Esophagus squamous epithelium (tissue), 5 donors: ENCODE results near the gene MOGAT2. TPM values are rescaled to one million over a fixed set of nuclear protein-coding genes. Genes with fewer than 3 reads are reported as not detected.
"Not testable (repeated sequence)": the region's sequence is repeated elsewhere in the genome, so short reads cannot be mapped to it uniquely, and the experiment has no call there.

ENCODE experiments used
- DNase-seq: peaks from one replicate; lab custom pipeline; 2025; lab: John Stamatoyannopoulos, UW
- H3K27ac ChIP-seq, 4 donors: fragments of 200-600 bp; sonication (generic); one replicate each; pipeline ENCODE4 v1.5.1; 2016 to 2019; ENCODE audit warnings: mild to moderate bottlenecking in 1 of 4
- H3K27me3 ChIP-seq, 4 donors: fragments of 200-600 bp; sonication (generic); 1 replicate in 3 of 4; 2 replicates in 1 of 4; pipeline versions ENCODE4 v1.5.1 to v1.6.0; 2017 to 2021; ENCODE audit warnings: antibody characterized with exemption in 1 of 4
- H3K36me3 ChIP-seq, 3 donors: fragments of 200-600 bp; sonication (generic); one replicate each; pipeline ENCODE4 v1.5.1; 2016 to 2019
- H3K4me1 ChIP-seq, 3 donors: fragments of 200-600 bp; sonication (generic); one replicate each; pipeline ENCODE4 v1.5.1; 2017 to 2019
- H3K4me3 ChIP-seq, 4 donors: fragments of 200-600 bp; sonication (generic); 1 replicate in 3 of 4; 2 replicates in 1 of 4; pipeline ENCODE4 v1.5.1; 2016 to 2019; ENCODE audit warnings: mild to moderate bottlenecking in 2 of 4, moderate library complexity in 1 of 4
- H3K9me3 ChIP-seq, 3 donors: fragments of 200-600 bp; sonication (generic); one replicate each; pipeline ENCODE4 v1.5.1; 2016 to 2019
- POLR2A ChIP-seq, 4 donors: fragments of 450-650 bp; IDR thresholded peaks; one replicate each; pipeline ENCODE4 v1.6.1; 2017; ENCODE audit warnings: antibody characterized with exemption in 4 of 4, mild to moderate bottlenecking in 4 of 4, moderate library complexity in 3 of 4
- WGBS, 2 donors: methylation state at CpG; one replicate each; pipeline ENCODE4 v1.1.5; 2018; 5-methylcytosine and 5-hydroxymethylcytosine counted together
- intact Hi-C: fragments of 100-400 bp; cut with DNase I; formaldehyde crosslinking; loops from one replicate; pipeline ENCODE4 v1.15.0; 2022
- total RNA-seq, 4 donors: library from RNA; depleted of rRNA; stranded (reverse); fragments of >200 nt; gene quantifications; one replicate each; pipeline ENCODE4 v1.1.0, GENCODE V29; 2016
- TF ChIP-seq, protein P1 (sequence below), 6 experiments: fragments of 450-650 bp in 4 of 6; fragments of 200-600 bp in 2 of 6; sonication (generic) in 2 of 6; IDR thresholded peaks; one replicate each; pipeline ENCODE4 v1.5.1; 2016 to 2019; ENCODE audit warnings: antibody characterized with exemption in 6 of 6, mild to moderate bottlenecking in 4 of 6, moderate library complexity in 4 of 6
- donor health status: DM: yes; HTN: yes; CAD: no.

Gene MOGAT2
- total RNA-seq, 4 donors from 2014 or later: not detected

GRCh38 chr11:75734491-75735180, 17.0 kb downstream of the MOGAT2 start:
- no peak for DNase-seq
- H3K36me3 ChIP-seq: no peaks in the 10 kb centered on the region
- TF ChIP-seq, protein P1, sequence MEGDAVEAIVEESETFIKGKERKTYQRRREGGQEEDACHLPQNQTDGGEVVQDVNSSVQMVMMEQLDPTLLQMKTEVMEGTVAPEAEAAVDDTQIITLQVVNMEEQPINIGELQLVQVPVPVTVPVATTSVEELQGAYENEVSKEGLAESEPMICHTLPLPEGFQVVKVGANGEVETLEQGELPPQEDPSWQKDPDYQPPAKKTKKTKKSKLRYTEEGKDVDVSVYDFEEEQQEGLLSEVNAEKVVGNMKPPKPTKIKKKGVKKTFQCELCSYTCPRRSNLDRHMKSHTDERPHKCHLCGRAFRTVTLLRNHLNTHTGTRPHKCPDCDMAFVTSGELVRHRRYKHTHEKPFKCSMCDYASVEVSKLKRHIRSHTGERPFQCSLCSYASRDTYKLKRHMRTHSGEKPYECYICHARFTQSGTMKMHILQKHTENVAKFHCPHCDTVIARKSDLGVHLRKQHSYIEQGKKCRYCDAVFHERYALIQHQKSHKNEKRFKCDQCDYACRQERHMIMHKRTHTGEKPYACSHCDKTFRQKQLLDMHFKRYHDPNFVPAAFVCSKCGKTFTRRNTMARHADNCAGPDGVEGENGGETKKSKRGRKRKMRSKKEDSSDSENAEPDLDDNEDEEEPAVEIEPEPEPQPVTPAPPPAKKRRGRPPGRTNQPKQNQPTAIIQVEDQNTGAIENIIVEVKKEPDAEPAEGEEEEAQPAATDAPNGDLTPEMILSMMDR (IDR thresholded peaks at IDR 0.05): no peak
- TF ChIP-seq POLR2A (IDR thresholded peaks at IDR 0.05): no peak
- 76 to 88% methylated on average over 4 of the region's 5 CpGs for WGBS, 2 donors
- no peaks in the 10 kb centered on the region for H3K4me1 ChIP-seq
- H3K27me3 ChIP-seq: peaks cover 0 to 4% (median 0%) of the 10 kb centered on the region in 4 donors
- H3K9me3 ChIP-seq: no peaks in the 10 kb centered on the region
- intact Hi-C loops: no loop called here
- H3K4me3 ChIP-seq: no peak overlapping the region
- no peak overlapping the region for H3K27ac ChIP-seq

DNA sequence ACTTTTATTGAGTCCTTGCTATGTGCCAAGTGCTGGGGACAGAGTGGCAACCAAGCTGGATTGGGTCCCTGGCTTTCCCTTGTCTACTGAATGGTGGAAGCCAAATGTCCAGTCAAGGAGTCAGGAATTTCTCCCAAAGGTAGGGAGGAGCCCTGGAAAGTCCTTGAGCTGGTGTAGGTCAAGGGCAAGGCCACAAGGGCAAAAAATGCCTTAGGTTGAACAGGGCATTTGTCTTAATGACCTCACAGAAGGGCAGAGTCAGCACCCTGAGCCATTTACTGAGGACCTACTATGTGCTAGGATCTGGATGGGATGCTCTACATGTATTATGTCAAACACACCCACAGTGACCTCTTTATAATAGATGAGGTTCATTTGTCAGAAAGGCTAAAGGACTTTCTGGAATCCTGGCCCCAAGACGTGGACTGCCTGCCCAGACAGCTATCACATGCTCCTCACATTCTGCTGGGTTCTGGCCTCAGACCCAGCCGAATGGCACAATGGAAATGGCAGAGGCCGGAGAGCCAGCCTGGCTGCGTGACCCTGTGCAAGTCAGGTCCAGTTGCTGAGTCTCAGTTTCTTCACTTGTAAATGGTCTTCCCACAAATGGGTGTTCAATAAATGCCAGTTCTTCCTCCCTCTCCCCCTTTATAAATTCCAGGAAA, 17.7 kb downstream of the MOGAT2 start:
- no peaks in the 10 kb centered on the region for H3K4me1 ChIP-seq

DNA sequence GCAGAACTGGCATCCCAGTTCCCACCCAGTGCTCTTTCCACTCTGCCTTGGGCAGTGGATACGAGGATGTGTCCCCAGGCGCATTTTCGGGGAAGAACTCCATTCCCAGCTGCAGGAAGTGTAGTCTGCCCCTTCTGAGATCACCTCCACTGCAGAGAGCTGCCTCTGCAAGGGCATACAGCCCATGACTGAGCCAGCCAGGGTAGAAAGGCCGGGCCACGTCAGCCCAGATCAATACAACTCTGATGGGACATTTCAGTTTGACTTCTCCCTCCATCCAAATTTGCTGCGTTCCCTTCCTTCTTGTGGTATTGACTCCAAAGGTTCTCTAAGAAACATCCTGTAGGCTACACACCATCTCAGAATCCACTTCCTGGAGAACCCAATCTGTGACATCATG, 19.7 kb downstream of the MOGAT2 start:
- H3K27ac ChIP-seq: no peak overlapping the region
- intact Hi-C loops: no loop called here
- H3K4me3 ChIP-seq: no peak overlapping the region
- DNase-seq: no peak
- 86 to 95% methylated on average over 4 to 6 of the region's 6 CpGs for WGBS, 2 donors
- peaks cover 0 to 4% (median 0%) of the 10 kb centered on the region in 4 donors for H3K27me3 ChIP-seq
- H3K9me3 ChIP-seq: no peaks in the 10 kb centered on the region
- TF ChIP-seq, protein P1 (IDR thresholded peaks at IDR 0.05): no peak
- TF ChIP-seq POLR2A (IDR thresholded peaks at IDR 0.05): no peak
- H3K4me1 ChIP-seq: no peaks in the 10 kb centered on the region
- no peaks in the 10 kb centered on the region for H3K36me3 ChIP-seq

More for the DNA sequence above, 17.7 kb downstream of the MOGAT2 start:
- no peak for DNase-seq
- WGBS, 2 donors: 79 to 84% methylated on average over 4 of the region's 4 CpGs
- Histone ChIP-seq H3K27me3 (peaks cover 0 to 4% (median 0%) of the 10 kb centered on the region in 4 donors), H3K9me3 (no peaks in the 10 kb centered on the region), H3K36me3 (no peaks in the 10 kb centered on the region), H3K4me3 (no peak overlapping the region), H3K27ac (no peak overlapping the region)
- TF ChIP-seq POLR2A (IDR thresholded peaks at IDR 0.05): no peak
- TF ChIP-seq, protein P1 (IDR thresholded peaks at IDR 0.05): no peak
- intact Hi-C loops: no loop called here

GRCh38 chr11:75740681-75741080, 23.0 kb downstream of the MOGAT2 start:
- 73 to 91% methylated on average over 1 of the region's 1 CpG for WGBS, 2 donors
- intact Hi-C loops: no loop called here

GRCh38 chr11:75743159-75743558, 25.5 kb downstream of the MOGAT2 start:
- intact Hi-C loops, DNase-seq, H3K27ac ChIP-seq, H3K36me3 ChIP-seq, H3K4me3 ChIP-seq, H3K27me3 ChIP-seq, H3K9me3 ChIP-seq: not testable (repeated sequence)
- 90 to 92% methylated on average over 4 of the region's 4 CpGs for WGBS, 2 donors
- H3K4me1 ChIP-seq: peaks cover 0 to 12% (median 0%) of the 10 kb centered on the region in 3 donors

More at GRCh38 chr11:75740681-75741080, 23.0 kb downstream of the MOGAT2 start:
- TF ChIP-seq, protein P1 (IDR thresholded peaks at IDR 0.05): no peak
- H3K4me1 ChIP-seq: peaks cover 0 to 12% (median 0%) of the 10 kb centered on the region in 3 donors
- no peak for DNase-seq
- no peaks in the 10 kb centered on the region for H3K9me3 ChIP-seq
- H3K27me3 ChIP-seq: peaks cover 0 to 4% (median 0%) of the 10 kb centered on the region in 4 donors
- no peaks in the 10 kb centered on the region for H3K36me3 ChIP-seq
- no peak overlapping the region for H3K27ac ChIP-seq
- H3K4me3 ChIP-seq: no peak overlapping the region
